ENCODE data around the gene REG1B.
"Not testable (repeated sequence)": the region's sequence is repeated elsewhere in the genome, so short reads cannot be mapped to it uniquely, and the experiment has no call there.

The REG1B gene

DNA sequence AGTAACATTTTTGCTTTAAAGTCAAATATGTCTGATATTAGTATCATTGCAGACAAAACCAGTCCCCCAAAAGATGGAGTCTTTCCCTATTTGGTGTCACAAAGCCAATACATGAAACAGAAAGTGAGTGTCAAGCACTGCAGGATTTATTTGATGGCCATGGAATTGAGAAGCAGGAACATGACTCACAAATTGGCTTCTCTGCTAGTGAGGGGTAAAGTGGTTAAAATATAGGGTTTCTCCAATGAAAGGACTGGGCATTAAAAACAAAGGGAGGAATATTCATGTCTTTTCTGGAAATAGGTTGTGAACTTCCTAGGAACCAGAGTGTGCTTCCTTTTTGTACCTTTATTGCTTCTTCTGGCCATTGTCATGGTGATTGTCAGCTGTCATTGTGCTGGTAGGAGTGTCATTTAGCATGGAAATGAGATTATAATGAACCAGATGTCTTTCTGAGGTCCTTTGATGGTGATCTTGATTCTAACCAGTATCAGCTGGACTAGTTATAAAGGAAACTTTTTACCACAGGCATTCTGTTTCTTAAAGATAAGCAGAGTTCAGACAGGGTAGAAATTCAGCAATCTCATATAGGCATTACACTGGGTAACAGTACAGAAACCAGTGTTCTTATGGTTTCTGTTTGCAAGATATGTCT lies 4.1 kb downstream of the REG1B start:
- no peak for DNase-seq

DNA sequence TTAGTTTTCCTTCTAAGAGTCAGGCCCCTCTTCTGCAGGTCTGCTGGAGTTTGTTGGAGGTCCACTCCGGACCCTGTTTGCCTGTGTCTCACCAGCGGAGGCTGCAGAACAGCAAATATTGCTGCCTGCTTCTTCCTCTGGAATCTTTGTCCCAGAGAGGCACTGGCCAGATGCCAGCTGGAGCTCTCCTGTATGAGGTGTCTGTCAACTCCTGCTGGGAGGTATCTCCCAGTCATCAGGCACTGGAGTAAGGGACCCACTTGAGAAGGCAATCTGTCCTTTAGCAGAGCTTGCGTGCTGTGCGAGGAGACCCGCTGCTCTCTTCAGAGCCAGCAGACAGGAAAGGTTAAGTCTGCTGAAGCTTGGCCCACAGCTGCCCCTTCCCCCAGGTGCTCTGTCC lies 4.8 kb downstream of the REG1B start:
- DNase-seq = no peak

DNA sequence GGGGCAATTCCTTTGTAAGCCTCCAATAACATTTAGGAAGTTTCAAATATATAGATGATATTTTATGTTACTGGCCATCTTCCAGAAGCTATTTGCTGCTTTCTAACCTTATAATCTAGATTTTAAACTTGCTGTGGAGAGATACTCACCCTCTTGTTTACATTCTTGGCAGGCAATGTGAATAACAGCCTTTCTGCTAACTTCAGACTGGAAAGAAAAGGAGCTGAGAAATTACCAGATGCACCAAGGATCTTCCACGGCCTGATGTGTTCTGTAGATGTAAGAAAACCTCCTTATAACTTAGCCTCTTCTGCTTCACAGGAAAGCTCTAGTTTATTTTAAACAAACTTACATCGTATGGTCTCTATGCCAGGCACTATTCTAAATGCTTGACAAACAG lies 16.7 kb downstream of the REG1B start:
- no peak for DNase-seq

DNA sequence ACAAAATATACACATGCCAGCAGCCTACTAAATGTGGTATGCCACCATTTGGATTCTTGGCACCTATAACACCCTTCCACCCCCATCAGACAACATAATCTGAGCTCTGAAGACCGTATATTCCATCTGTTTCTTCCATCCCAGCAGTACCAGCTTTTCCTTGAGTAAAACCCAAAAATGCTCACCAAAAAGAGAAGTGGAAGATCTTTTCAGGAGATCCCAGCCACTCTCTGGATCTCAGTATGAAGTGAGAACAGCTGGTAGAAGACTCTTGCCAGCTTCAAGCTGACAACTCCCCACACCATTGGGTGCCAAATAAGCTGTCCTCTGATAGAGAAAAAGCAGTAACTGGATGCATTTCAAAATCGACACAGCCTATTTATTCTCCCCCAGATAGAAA lies 22.6 kb downstream of the REG1B start:
- DNase-seq = no peak

DNA sequence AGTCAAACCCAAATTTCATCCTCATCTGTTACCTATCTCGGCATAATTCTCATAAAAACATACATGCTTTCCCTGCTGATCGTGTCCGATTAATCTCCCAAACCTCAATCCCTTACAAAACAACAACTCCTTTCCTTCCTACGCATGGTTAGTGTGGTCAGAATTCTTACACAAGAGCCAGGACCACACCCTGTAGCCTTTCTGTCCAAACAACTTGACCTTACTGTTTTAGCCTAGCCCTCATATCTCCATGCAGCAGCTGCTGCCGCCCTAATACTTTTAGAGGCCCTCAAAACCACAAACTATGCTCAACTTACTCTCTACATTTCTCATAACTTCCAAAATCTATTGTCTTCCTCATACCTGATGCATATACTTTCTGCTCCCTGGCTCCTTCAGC lies 33.0 kb downstream of the REG1B start:
- not testable (repeated sequence) for DNase-seq

DNA sequence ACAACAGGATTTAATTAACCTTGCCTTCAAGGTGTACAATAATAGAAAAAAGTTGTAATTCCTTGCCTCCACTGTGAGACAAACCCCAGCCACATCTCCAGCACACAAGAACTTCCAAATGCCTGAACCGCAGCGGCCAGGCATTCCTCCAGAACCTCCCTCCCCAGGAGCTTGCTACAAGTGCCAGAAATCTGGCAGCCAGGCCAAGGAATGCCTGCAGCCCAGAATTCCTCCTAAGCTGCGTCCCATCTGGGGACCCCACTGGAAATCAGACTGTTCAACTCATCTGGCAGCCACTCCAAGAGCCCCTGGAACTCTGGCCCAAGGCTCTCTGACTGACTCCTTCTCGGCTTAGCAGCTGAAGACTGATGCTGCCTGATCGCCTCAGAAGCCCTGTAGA lies 34.3 kb downstream of the REG1B start:
- DNase-seq = not testable (repeated sequence)

DNA sequence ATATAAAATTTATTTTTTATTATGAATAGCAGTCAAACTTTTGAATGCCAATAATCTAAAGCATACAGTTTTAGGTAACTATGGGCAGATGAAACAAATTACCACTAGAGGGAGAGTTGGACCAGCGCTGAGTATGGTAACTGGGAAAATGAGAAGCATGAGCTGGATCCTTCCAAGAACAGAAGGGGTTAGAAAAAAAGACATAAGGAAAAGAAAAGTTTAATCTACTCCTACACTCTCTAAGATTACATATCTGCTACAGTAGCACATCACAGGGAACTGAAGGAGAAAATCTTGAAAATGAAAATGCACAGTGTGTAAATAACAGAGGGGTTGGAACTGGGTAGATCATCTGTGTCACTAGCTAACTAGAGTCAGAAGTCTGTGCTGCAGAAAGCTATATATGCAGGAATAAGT lies 46.8 kb downstream of the REG1B start:
- no peak for DNase-seq

DNA sequence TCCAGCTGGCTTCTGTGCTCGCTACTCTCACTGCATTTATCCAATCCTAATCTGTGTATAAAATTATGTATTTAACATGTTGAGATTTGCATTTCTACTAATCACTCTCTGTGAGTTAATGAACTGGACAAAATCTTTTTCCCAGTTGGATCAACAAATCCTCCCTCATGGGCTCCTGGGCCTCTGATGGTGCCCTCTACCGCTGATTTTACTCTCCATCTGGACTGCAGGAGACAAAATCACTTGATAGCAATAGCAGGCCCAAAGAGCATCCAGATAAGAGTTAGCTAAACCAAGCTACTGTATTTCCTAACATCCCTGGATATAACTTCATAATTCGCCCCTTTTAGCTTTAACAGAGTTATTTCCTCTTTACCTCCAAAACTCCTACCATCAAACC lies 47.8 kb downstream of the REG1B start:
- no peak for DNase-seq

All from stimulated activated CD4-positive, alpha-beta T cell treated with anti-CD3 and anti-CD28 coated beads, Interleukin-4, amount 100 ng/mL, for 1 hour (primary cell).